Neural progenitor cell (in vitro differentiated cells): ENCODE results near the gene NOC3L. TPM values are rescaled to one million over a fixed set of nuclear protein-coding genes. Genes with fewer than 3 reads are reported as not detected.

Experiments used
- DNase-seq: peaks from one replicate; pipeline ENCODE4 v3.0.0-alpha.2; 2016; ENCODE audit warnings: low spot score
- H2AFZ ChIP-seq: fragments of 200-600 bp; sonication (generic); replicated peaks from 2 replicates; pipeline ENCODE4 v1.6.1; 2016; ENCODE audit warnings: antibody characterized with exemption
- H3F3A ChIP-seq: fragments of 200-600 bp; sonication (generic); 2 replicates; pipeline ENCODE4 v1.6.1; 2016; ENCODE audit warnings: antibody characterized with exemption, low read depth
- H3K27ac ChIP-seq: fragments of 200-600 bp; sonication (generic); 2 replicates; pipeline ENCODE4 v1.5.1; 2016; ENCODE audit warnings: mild to moderate bottlenecking
- H3K27me3 ChIP-seq: fragments of 200-600 bp; sonication (generic); 2 replicates; pipeline ENCODE4 v1.6.1; 2016; ENCODE audit warnings: mild to moderate bottlenecking, moderate library complexity
- H3K36me3 ChIP-seq: fragments of 200-600 bp; sonication (generic); 2 replicates; pipeline ENCODE4 v1.5.1; 2016
- H3K4me1 ChIP-seq: fragments of 200-600 bp; sonication (generic); 2 replicates; pipeline ENCODE4 v1.6.1; 2016; ENCODE audit warnings: mixed run types
- H3K4me2 ChIP-seq: fragments of 200-600 bp; sonication (generic); 2 replicates; pipeline ENCODE4 v1.6.1; 2016
- H3K4me3 ChIP-seq: fragments of 200-600 bp; sonication (generic); 2 replicates; pipeline ENCODE4 v1.5.1; 2016
- H3K79me2 ChIP-seq: fragments of 200-600 bp; sonication (generic); 2 replicates; pipeline ENCODE4 v1.6.1; 2016; ENCODE audit warnings: low read depth
- H3K9ac ChIP-seq: fragments of 200-600 bp; sonication (generic); 2 replicates; pipeline ENCODE4 v1.6.1; 2016
- H3K9me3 ChIP-seq: fragments of 200-600 bp; sonication (generic); 2 replicates; pipeline ENCODE4 v1.5.1; 2016; ENCODE audit warnings: low read depth
- H4K20me1 ChIP-seq: fragments of 200-600 bp; sonication (generic); 2 replicates; pipeline ENCODE4 v1.6.1; 2016; ENCODE audit warnings: low read depth
- H3K27ac Mint-ChIP-seq: 3 replicates; pipeline ENCODE4 v1.8.0; 2021; ENCODE audit warnings: mixed read lengths
- H3K27me3 Mint-ChIP-seq: 2 replicates; pipeline ENCODE4 v1.8.0; 2022; ENCODE audit warnings: low read depth, mild to moderate bottlenecking, inconsistent platforms, moderate library complexity, mixed read lengths; ENCODE audit not compliant: insufficient read depth
- H3K36me3 Mint-ChIP-seq: 3 replicates; pipeline ENCODE4 v1.8.0; 2021; ENCODE audit warnings: mixed read lengths
- H3K4me1 Mint-ChIP-seq: 3 replicates; pipeline ENCODE4 v1.8.0; 2021; ENCODE audit warnings: mixed read lengths
- H3K4me3 Mint-ChIP-seq: 3 replicates; pipeline ENCODE4 v1.8.0; 2021; ENCODE audit warnings: mild to moderate bottlenecking, moderate library complexity, mixed read lengths
- H3K9me3 Mint-ChIP-seq: 3 replicates; pipeline ENCODE4 v1.8.0; 2020; ENCODE audit warnings: mixed read lengths
- EZH2 ChIP-seq: fragments of 200-600 bp; sonication (generic); IDR thresholded peaks from 2 replicates; pipeline ENCODE4 v1.6.1; 2017; ENCODE audit warnings: antibody characterized with exemption, mild to moderate bottlenecking, moderate library complexity
- EZH2phosphoT487 ChIP-seq: fragments of 200-600 bp; sonication (generic); IDR thresholded peaks from 2 replicates; pipeline ENCODE4 v1.6.1; 2017; ENCODE audit warnings: antibody characterized with exemption
- total RNA-seq: library from RNA; depleted of rRNA; stranded (reverse); fragments of >200 nt; gene quantifications from 2 replicates; pipeline ENCODE4 v1.2.3, GENCODE V29; 2015; ENCODE audit warnings: low replicate concordance
- TF ChIP-seq, protein P1 (sequence below): fragments of 200-600 bp; sonication (generic); IDR thresholded peaks from 2 replicates; pipeline ENCODE4 v1.5.1; 2017; ENCODE audit warnings: antibody characterized with exemption, mild to moderate bottlenecking

Gene NOC3L
- total RNA-seq, 1 donor from 2014 or later: 49.2 TPM

DNA sequence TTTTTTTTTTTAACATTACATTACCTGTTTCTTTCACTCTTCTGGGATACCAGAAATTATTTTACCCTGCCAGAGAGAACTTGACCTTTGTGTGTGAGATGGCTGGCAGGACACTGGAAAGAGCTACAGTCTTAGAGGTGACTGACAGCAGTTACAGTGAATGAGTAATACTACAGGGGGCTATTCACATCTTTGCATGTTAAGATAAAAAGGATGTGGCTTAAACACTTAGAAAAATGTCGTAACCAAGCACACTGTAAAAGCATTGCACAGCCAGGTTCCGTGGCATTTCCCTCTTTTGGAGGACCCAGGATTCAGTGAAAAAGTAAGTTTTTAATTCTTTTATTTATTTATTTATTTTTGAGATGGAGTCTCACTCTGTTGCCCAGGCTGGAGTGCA is 20.8 kb upstream of the NOC3L start:
- H3K4me3 Mint-ChIP-seq: no peak overlapping the region
- H3K27ac Mint-ChIP-seq: no peak overlapping the region
- H3K36me3 ChIP-seq: no peaks in the 10 kb centered on the region
- H3K9me3 ChIP-seq: no peaks in the 10 kb centered on the region
- H2AFZ ChIP-seq: no peak overlapping the region
- H3K9ac ChIP-seq: no peak overlapping the region
- no peak overlapping the region for H3K4me2 ChIP-seq
- H3K79me2 ChIP-seq: no peaks in the 10 kb centered on the region
- H3K27ac ChIP-seq: no peak overlapping the region
- peaks cover 6% of the 10 kb centered on the region for H3K4me1 ChIP-seq
- H3K4me3 ChIP-seq: no peak overlapping the region
- peaks cover 3% of the 10 kb centered on the region for H3K4me1 Mint-ChIP-seq
- peaks cover 2% of the 10 kb centered on the region for H3K9me3 Mint-ChIP-seq
- no peaks in the 10 kb centered on the region for H4K20me1 ChIP-seq
- H3K27me3 ChIP-seq: no peaks in the 10 kb centered on the region
- no peaks in the 10 kb centered on the region for H3F3A ChIP-seq
- peaks cover 4% of the 10 kb centered on the region for H3K27me3 Mint-ChIP-seq
- no peaks in the 10 kb centered on the region for H3K36me3 Mint-ChIP-seq
- no peak for DNase-seq
- TF ChIP-seq EZH2phosphoT487: no peak
- TF ChIP-seq, protein P1, sequence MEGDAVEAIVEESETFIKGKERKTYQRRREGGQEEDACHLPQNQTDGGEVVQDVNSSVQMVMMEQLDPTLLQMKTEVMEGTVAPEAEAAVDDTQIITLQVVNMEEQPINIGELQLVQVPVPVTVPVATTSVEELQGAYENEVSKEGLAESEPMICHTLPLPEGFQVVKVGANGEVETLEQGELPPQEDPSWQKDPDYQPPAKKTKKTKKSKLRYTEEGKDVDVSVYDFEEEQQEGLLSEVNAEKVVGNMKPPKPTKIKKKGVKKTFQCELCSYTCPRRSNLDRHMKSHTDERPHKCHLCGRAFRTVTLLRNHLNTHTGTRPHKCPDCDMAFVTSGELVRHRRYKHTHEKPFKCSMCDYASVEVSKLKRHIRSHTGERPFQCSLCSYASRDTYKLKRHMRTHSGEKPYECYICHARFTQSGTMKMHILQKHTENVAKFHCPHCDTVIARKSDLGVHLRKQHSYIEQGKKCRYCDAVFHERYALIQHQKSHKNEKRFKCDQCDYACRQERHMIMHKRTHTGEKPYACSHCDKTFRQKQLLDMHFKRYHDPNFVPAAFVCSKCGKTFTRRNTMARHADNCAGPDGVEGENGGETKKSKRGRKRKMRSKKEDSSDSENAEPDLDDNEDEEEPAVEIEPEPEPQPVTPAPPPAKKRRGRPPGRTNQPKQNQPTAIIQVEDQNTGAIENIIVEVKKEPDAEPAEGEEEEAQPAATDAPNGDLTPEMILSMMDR: no peak
- no peak for TF ChIP-seq EZH2

DNA sequence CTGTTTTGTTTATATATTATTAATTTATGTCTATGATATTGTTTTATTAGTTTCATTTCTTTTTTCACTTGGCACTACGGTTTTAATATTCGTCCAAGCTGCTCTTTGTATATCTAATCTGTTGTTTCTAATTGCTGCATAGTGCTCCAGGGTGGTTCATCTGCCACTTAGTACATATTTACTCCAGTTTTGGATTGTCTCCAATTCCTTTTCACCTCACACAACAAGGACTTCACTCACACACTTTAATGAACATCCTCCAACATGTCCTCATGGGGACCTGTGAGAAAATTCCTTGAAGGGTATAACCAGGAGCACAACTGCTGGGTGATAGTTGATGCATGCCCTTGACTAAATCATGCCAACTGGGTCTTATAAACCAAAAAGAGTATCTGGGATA is 14.1 kb upstream of the NOC3L start:
- H3K27ac Mint-ChIP-seq: no peak overlapping the region
- no peak overlapping the region for H3K4me3 ChIP-seq
- no peaks in the 10 kb centered on the region for H3K36me3 Mint-ChIP-seq
- peaks cover 2% of the 10 kb centered on the region for H3K27me3 Mint-ChIP-seq
- H3K4me1 ChIP-seq: no peaks in the 10 kb centered on the region
- H3K36me3 ChIP-seq: no peaks in the 10 kb centered on the region
- no peak overlapping the region for H2AFZ ChIP-seq
- no peak overlapping the region for H3K4me3 Mint-ChIP-seq
- H3K27me3 ChIP-seq: peaks cover 15% of the 10 kb centered on the region
- H3K27ac ChIP-seq: no peak overlapping the region
- no peaks in the 10 kb centered on the region for H4K20me1 ChIP-seq
- no peaks in the 10 kb centered on the region for H3K9me3 Mint-ChIP-seq
- H3K9ac ChIP-seq: no peak overlapping the region
- no peaks in the 10 kb centered on the region for H3K4me1 Mint-ChIP-seq
- no peaks in the 10 kb centered on the region for H3K9me3 ChIP-seq
- no peak overlapping the region for H3K4me2 ChIP-seq
- TF ChIP-seq, protein P1: no peak
- TF ChIP-seq EZH2phosphoT487 (no peak), EZH2 (no peak)
- no peak for DNase-seq
- H3K79me2 ChIP-seq: no peaks in the 10 kb centered on the region
- H3F3A ChIP-seq: no peaks in the 10 kb centered on the region

DNA sequence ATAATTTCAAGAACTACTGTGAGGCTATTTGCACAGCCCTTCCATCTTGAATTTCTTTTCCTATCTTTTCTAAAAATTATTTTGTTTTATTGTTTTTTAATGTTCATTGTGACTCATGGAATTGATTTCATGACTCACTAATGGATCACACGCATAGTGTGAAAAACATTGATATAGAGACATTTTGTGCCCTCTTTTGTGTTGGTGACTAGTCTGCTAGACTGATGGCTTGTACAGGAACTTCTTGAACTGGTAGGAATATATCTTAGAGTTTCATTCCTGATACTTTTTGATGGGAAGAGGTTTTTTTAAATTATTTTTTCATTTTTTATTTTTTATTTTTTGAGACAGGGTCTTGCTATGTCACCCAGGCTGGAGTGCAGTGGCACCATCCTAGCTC is 12.6 kb upstream of the NOC3L start:
- Mint-ChIP-seq H3K4me1 (no peaks in the 10 kb centered on the region), H3K36me3 (no peaks in the 10 kb centered on the region), H3K27ac (no peak overlapping the region), H3K4me3 (no peak overlapping the region), H3K9me3 (no peaks in the 10 kb centered on the region), H3K27me3 (peaks cover 1% of the 10 kb centered on the region)
- H3K4me2 ChIP-seq: no peak overlapping the region
- TF ChIP-seq EZH2 (no peak), EZH2phosphoT487 (no peak)
- TF ChIP-seq, protein P1: no peak
- no peak overlapping the region for H2AFZ ChIP-seq
- H3K4me3 ChIP-seq: no peak overlapping the region
- H3K79me2 ChIP-seq: no peaks in the 10 kb centered on the region
- H3K27ac ChIP-seq: no peak overlapping the region
- no peaks in the 10 kb centered on the region for H3K36me3 ChIP-seq
- peaks cover 16% of the 10 kb centered on the region for H3K27me3 ChIP-seq
- H3K9ac ChIP-seq: no peak overlapping the region
- H3K9me3 ChIP-seq: no peaks in the 10 kb centered on the region
- H3K4me1 ChIP-seq: no peaks in the 10 kb centered on the region
- no peak for DNase-seq
- H3F3A ChIP-seq: no peaks in the 10 kb centered on the region
- no peaks in the 10 kb centered on the region for H4K20me1 ChIP-seq
